ENCODE measurements around the gene AGTPBP1.

The AGTPBP1 gene

DNA sequence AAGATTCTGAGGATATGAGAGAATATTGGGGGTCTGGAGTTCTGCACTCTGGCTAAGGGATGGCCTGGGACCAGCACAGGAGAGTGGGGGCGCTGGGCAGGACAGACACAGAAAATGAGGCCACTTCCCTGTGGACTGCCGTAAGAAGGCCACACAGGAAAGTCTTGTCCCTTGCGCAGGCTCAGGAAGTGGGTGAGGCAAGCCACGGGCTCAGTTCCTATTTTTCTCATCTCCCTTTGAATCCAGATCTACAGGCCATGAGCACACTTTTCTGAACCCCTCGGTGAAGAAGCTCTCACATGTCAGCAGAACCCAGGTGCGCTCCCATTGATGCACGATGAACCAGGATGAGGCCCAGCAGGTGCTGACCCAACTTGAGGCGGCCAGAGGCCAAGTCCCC is 207.4 kb downstream of the AGTPBP1 start:
- DNase-seq: no peak

DNA sequence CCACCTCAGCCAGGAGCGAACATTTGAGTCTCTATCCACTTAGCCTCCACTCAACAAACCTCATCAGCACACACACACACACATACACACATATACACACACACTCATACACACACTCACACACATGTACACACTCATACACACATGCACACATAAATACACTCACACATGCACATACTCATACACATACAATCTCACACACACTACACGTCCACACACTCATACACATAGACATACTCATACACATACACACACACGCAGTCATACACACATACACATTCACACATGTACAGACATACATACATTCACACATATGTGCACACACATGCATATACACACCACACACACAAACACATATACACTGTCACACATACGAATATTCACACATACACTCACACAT is 208.2 kb downstream of the AGTPBP1 start:
- DNase-seq: no peak

DNA sequence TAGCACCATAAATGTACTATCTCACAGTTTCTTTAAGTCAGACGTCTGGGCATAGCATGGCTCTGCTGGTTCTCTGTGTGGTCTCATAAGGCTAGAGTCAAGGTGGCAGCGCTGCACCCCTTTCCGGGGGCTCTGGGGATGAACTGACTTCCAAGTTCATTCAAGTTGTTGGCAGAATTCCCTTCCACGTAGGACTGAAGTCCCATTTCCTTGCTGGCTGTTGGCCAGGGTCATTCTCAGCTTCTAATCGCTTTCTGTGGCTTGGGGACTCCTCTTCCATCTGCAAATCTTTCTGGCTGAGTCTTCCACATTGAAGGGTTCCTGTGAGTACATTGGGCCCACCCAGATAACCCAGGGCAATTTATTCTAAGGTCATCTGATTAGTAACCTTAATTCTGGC is 211.0 kb downstream of the AGTPBP1 start:
- no peak for DNase-seq

DNA sequence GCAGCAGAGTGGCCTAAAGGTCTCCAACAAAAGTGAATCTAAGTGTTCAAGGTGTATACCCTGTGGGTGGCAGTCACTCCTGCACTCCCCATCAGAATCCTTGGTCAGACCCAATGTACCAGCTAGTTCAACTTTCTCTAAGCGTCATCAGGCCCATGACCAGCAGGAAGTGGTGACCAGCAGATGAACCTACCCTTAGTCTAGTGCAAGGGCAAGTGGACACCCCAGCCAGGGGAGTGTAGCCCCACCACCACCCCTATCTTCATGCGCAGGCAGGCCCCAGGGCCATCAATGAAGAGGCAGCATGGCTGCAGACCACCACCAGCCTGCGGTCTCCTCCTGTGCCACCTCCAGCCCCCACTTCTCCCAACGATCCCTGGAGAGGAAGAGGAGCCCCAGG is 213.1 kb downstream of the AGTPBP1 start:
- no peak for DNase-seq

DNA sequence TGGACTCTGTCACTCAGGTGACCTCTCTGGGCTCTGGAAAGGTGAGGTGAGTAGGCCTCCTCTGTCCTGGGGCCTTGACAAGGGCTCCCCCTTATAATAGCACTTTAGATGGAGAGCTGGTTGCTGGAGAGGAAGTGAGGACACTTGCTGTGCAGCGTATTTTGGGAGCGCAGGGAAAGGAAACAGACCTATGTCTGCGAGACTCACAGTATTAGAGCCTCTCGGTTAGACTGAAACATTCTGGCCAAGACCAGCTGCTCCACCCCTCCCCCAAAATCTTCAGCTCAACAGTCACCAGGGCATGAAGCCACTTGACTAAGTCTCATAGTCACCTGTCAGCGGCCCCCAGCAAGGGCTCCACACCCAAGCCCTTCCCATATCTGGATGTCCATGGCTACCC is 213.6 kb downstream of the AGTPBP1 start:
- no peak for DNase-seq

DNA sequence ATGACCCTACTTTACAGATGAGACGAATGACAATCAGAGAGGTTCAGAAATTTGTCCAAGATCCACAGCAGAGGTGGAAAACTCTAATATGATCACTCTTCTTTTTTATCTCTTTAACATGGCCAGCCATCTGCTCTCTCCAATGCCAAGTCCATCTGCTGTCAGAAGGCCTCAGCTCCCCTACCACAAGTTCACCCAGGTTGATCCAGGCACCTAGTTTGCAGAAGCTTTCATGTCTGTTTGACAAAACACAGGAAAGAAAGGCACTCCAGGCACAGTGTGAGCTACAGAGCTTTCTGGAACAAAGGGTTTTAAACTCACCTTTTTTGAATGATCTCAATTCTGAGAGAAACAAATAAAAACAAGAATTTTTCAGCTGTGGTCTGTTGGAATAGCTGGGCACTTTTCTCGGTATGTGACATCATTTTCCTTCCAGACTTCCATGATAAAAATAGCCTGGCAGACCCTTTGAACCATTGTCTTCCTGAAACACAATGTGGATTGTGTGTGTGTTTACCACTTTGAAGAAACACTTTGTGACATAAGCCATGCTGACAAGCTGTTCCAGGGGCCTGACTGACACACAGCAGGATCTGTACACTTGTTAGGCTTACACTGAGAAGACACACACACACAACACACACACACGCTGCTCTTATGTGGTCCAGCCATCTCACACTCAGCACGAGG is 214.3 kb downstream of the AGTPBP1 start:
- DNase-seq: no peak

DNA sequence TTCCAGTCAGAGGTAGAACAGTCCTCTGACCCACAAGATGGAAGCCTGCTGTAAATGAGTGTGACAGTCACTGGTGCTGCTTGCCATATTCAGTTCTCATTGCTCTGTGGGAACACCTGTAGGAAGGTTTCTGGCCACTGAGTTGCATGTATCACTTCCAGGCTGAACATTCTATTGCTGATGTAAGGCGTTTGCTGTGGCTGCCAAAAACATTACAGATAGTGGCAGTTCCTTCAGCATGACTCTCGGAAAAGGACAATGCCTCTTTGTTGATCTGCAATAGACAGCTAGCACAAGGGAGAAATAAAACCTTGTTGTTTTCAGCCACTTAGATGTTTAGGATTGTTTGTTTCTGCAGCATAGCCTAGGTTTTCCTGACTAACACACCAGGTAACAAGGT is 217.2 kb downstream of the AGTPBP1 start:
- DNase-seq: no peak

DNA sequence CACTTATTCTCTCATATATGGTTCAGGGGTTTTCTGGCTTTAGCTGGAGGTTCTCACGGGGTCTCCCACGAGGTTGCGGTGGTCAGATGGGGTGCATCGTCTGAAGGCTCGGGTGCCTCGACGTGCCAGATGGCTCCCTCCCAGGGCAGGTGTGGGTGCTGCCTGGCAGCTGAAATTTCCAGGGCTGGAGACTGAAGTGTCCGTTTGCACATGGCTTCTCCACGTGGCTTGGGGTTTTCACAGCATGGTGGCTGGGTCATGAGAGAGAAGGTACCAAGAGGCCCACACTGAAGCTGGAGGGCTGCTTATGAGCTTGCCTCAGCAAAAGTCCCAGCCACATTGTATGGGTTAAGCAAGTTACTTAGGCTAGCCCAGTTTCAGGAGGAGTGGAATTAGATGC is 218.6 kb downstream of the AGTPBP1 start:
- DNase-seq: no peak

DNA sequence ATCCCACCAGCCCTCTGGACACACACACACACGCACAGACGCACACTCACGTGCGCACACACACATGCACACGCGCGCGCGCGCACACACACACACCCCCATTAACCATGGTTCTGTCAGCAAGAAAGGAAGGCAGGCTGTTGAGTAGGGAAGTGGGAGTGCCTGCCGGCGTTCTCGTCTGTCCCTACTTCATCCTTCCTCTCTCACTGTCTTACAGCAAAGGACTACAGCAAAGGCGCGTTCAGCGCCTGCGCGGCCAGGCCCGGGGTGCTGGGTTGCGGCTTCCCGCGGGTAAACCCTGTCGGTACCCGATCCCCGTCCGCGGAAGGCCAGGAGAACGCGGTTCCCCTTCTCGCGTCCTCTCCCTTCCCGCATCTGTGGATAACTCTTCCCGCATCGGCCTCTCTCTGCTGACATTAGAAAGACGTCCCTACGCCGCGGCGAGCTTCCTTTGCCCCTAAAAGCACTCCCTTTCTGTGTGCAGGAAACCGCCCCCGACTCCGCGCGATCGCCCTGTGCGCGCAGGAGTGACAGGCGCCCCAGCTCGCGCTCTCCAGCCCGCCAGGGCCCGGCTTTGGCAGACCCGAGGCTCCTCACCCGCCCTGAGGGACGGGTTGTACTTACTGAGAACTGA is 219.2 kb downstream of the AGTPBP1 start:
- no peak for DNase-seq

DNA sequence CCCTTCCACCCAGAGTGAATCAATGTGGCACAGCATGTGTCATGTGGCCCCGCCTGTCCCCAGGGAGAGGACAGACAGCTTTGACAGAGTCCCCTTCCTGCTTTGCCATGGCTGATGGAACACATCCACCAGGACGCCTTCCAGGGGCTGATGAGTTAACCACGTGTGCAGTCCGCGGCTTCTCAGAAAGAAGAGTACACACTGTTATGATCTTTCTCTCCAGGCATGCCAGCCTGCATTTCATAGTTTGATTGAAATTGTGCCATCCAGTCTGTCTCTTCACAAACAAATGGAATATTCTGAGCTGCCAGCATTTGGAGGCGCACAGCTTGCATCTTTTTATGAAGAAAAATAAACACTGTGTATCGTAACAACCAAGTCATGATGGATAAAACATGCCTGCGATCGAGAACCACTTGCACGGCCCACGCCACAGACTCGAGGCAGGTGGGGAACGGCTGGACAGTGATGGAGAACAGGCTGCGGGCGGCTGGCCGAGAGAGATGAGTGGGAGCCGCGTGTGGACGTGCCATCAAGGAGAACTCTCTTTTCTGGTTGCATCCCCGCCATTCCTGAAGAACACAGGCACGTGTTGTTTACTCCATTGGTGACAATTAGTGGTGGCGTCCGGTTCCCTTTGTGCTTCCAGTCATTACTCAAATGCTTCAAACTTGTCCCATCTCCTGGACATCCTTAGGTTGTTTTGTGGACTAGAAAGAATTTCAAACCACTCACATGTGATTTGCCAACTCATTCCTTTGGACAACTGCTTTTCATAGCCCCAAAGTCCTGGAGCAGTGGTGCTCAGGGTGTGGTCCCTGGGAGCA is 220.2 kb downstream of the AGTPBP1 start:
- DNase-seq: no peak

DNA sequence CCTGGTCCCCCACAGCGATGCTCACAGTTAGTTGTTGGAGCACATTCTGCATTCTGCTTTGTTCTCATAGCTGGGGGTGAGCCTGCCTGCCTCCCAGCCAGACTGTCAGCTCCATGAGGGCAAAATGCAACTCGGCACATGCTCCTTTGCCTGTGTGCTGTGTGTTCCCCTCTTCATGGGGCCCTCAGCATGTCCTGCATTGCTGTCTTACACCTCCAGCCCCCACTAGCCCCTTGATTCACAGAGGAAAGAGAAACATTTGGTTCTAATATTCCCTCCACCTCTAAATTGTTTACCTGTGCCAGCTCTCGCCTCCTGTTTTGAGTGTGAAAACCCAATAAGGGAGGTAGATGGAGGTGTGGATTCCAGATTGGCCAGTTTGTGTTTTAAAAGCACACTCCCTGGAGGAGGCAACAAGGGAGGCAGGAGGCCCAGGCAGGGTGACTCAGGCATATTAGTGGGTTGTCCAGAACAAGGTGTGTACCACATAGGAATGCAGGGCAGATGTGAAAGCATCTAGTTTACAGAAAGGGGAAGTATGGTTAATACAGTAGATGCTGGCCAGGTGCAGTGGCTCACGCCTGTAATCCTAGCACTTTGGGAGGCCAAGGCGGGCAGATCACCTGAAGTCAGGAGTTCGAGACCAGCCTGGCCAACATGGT is 224.6 kb downstream of the AGTPBP1 start:
- DNase-seq: no peak

DNA sequence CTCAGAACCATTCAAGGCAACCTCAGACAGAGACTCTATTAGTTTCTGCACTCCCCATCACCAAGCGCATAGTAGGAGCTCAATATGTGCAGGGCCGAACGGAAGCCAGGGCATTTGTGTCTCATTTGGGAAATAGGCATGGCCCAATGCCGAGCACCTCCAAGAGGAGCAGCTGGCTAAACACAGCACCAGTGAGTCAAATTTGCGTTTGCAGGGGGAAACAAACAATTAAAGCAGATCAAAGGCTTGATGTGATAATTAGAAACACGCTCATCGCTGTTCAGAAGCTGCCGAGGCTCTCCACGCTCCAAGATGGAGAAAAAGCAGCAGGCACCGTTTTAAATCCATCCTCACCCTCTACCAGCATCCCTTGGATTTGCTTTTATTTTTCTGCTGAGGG is 225.3 kb downstream of the AGTPBP1 start:
- DNase-seq: no peak

DNA sequence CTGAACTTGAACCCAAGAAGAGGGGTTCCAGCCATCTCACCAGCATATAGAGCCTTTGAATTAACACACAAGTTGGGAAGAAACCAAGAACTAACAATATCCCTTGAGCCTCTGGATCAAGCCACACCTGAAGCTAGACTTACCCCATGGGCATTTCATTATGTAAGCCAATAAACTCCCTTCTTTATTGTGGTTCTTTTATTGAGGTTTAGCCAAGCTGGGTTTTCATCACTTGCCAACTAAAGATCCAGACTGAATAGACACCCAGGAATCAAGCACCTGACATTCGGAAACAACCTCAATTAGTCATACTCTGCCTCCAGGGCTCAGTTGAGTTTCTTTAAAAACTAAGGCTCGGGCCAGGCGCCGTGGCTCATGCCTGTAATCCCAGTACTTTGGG is 226.7 kb downstream of the AGTPBP1 start:
- DNase-seq: no peak

DNA sequence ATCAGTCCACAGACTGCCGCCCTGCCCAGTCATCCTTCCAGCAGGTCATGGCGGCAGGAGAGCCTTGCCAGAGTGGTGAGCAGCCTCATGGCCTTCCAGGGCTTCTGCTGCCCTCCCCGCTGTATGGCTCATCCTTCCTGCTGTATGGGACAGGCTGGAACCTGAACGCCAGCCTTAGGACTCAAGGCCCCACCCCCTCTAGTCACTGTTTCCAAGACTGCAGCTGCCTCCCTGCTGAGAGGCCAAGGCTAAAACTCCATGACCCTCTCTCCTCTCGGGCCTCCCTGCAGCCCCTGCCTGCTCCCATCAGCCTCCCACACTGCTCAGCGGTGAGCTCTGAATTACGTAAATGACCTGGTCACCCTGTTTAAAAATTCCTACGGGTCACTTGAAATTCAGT is 227.5 kb downstream of the AGTPBP1 start:
- no peak for DNase-seq

DNA sequence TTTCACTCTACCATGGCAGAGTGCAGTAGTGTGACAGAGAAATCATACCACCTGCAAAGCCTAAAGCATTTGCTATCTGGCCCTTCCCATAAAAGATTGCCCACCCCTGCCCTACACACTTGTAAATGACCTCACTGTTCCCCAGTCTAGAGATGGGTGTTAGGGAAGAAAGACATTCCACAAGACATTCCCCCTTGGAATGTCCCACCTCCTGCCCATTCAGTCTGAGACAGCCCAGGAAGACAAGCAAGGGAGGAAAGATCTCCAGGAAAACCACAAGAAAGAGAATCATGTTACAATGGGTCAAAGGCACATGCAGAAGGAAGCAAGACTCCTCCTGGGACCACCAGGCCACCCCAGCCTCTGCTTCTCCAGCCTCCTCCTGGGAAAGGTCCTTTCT is 230.0 kb downstream of the AGTPBP1 start:
- no peak for DNase-seq

DNA sequence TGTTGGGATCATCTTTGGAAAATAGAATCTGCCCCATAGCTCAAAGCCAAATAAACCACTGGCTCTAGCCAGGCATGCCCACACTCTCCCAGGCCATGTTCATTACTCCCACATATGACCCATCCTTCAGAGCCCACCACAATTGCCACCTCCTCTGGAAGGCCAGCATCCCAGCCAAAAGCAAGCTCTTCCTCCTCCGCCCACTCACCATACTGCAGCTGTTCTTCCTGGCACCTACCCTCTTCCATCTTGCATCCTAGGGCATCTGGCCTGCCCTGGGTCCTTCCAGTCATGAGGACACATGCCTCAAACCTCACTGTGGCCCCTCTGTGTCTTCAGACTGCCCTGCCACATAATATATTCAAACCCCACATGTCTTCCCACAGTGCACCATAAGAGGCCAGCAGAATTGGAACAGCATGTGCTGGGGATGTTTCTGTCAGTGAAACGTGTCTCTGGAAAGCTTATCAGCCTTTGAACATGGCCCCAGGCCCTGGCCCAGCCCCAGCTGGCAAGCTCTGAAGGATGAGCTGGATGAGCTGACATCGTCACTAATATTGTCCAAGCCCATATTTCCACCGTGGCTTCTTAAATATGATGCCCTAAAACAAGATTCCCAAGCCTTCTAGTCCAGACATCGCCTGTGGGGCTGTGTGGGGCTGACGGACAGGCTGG is 230.8 kb downstream of the AGTPBP1 start:
- DNase-seq: no peak

DNA sequence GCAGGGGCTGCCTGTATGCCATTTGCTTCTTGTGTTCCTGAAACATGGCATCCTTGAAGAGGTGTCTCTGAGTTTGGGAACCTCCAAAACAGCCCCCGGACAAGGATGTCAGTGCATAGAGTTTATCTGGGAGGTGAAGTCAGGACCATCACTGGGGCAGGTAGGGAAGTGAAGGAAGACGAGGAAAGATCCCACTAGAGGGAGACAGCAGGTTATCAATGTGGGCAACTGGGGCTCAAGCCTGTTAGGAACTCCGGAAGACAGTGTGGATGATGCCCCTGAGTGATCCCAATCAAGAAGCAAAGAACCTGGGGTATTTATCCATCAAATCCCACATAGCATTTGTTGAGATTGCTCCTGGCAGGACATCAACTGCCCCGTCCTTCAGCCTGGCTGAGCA is 233.1 kb downstream of the AGTPBP1 start:
- no peak for DNase-seq

DNA sequence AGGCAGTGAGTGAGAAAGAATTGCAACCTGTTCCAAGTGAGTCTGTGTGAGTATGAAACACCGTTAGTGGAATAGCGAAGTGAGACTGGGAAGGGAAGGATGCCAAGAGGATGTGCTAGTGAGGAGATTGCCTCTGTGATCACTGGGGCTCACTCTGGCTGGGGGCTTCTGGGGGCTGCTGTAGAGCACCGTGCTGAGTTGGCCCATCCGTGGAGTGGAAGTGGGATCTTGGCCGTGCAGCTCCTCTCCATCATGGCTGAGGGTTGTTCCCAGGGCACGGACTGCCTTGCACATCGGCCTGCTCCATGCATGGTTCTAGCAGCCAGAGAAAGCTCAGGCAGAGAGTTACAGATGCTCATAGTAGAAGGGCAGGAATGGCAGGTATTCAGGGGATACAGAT is 236.1 kb downstream of the AGTPBP1 start:
- DNase-seq: no peak

DNA sequence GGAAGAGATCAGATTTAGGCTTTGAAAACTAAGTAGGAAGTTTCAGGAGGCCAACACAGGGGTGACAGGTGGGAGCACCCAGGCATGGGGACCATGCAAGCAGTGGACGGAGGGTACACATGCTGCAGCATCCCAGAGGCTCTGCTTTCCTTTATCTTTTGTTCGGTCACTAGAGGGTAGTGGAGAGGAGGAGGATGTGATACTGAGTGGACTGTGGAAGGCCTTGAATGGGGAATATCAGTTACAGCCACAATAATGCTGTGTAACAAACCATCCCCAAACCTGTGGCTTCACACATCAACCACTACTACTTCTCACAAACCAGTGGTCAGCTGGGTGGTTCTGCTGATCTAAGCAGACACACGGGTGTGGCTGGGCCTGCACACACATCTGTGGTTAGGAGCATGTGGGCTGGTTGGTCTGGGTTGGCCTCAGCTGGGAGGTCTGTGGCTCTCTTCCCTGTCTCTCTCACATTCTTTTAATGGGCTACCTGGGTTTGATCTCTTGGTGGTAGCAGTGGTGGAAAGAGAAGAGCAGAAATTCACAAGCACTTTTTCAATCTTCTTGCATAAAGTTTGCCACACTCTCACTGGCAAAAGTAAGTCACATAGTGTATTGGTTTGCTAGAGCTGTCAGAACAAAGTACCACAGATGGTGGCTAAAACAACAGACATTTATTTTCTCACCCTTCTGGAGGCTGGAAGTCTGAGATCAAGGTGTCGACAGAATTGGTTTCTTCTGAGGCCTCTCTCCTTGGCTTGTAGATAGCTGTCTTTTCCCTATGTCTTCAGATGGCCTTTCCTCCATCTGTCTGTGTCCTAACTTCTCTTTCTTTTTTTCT is 238.7 kb downstream of the AGTPBP1 start:
- peak; percentile 9 for DNase-seq

DNA sequence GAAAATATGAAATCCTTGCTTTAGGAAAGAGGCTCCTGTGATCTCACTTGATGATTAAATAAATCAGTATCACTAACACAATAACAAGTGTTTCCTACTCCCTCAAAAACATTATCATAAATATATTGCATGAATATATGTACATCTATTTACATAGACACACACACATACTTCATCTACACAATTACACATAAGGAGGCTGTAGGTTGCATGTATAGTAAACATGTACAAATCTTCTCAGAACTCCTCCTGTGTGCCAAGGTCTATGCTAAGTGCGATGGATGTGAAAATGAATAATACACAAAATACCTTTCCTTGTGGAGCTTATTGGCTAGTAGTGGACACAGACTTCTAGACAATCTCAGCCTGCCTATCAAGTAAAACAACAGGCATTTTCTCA is 239.9 kb downstream of the AGTPBP1 start:
- DNase-seq: no peak

DNA sequence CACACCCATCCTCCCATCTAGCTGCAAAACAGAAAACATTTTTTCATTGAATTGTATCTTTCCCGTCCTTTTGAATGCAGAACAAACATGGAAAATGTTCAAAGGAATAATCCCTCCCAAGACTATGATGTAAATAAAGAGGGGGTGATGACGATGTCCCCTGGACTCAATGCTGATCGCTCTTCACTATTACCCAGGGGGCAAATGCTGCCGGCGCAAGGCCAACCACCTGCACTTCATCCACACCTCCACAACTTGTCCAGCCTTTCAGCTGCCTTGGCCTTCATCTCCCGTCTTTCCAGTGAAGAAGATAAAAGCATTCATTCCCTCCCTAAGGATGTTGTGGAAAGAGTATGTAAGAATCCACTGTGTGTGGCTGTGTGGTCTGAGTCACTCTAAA is 240.3 kb downstream of the AGTPBP1 start:
- DNase-seq: no peak
